Osteoblast (primary cell): ENCODE measurements around the gene TRIM33. TPM values are rescaled to one million over a fixed set of nuclear protein-coding genes. Genes with fewer than 3 reads are reported as not detected.

Experiments
- DNase-seq: peaks from one replicate; pipeline ENCODE4 v3.0.0; 2011; ENCODE audit warnings: low spot score, mixed read lengths; ENCODE audit not compliant: insufficient read length; ENCODE audit errors: missing footprints
- H2AFZ ChIP-seq: 2 replicates; pipeline ENCODE4 v1.6.0; 2011; ENCODE audit warnings: mild to moderate bottlenecking, low read length
- H3K27ac ChIP-seq: 2 replicates; pipeline ENCODE4 v1.5.1; 2011; ENCODE audit warnings: mild to moderate bottlenecking, low read depth, low read length, moderate library complexity
- H3K27me3 ChIP-seq: 2 replicates; pipeline ENCODE4 v1.6.0; 2012; ENCODE audit warnings: mild to moderate bottlenecking, control low read depth, inconsistent platforms, low read length, moderate library complexity; ENCODE audit not compliant: insufficient read depth
- H3K36me3 ChIP-seq: 2 replicates; pipeline ENCODE4 v1.5.1; 2011; ENCODE audit warnings: mild to moderate bottlenecking, low read length, control low read depth, moderate library complexity; ENCODE audit not compliant: insufficient read depth
- H3K4me1 ChIP-seq: 2 replicates; pipeline ENCODE4 v1.5.1; 2011; ENCODE audit warnings: mild to moderate bottlenecking, low read length, control low read depth, moderate library complexity; ENCODE audit not compliant: insufficient read depth
- H3K4me2 ChIP-seq: 2 replicates; pipeline ENCODE4 v1.6.0; 2011; ENCODE audit warnings: mild to moderate bottlenecking, low read length; ENCODE audit not compliant: insufficient read depth
- H3K4me3 ChIP-seq: fragments of 200-600 bp; sonication (generic); 3 replicates; pipeline ENCODE4 v1.5.1; 2012; ENCODE audit warnings: mild to moderate bottlenecking, low read length, inconsistent platforms; ENCODE audit not compliant: insufficient read depth
- H3K79me2 ChIP-seq: 2 replicates; pipeline ENCODE4 v1.6.0; 2012; ENCODE audit warnings: mild to moderate bottlenecking, low read length, control low read depth, inconsistent platforms; ENCODE audit not compliant: insufficient read depth
- H3K9me3 ChIP-seq: 2 replicates; pipeline ENCODE4 v1.5.1; 2011; ENCODE audit warnings: low read depth, low read length, control low read depth
- H4K20me1 ChIP-seq: 2 replicates; pipeline ENCODE4 v1.6.0; 2012; ENCODE audit warnings: mild to moderate bottlenecking, low read length, control low read depth; ENCODE audit not compliant: insufficient read depth
- CTCF ChIP-seq: IDR thresholded peaks from 2 replicates; pipeline ENCODE4 v1.5.1; 2011; ENCODE audit warnings: mild to moderate bottlenecking, low read depth, low read length, moderate library complexity; ENCODE audit errors: extremely low read depth
- total RNA-seq: library from RNA; depleted of rRNA; stranded (reverse); fragments of >200 nt; gene quantifications from 2 replicates; pipeline ENCODE4 v1.2.3, GENCODE V29; 2012

TRIM33 gene
- 43.1 and 48.6 TPM in 2 replicates for total RNA-seq

- H3K27me3 ChIP-seq = peaks cover 6% of the 10 kb centered on the region
- H3K9me3 ChIP-seq = no peaks in the 10 kb centered on the region
- peak within 1 kb of the TSS; percentile 95 for H2AFZ ChIP-seq
- no peaks in the 10 kb centered on the region for H3K36me3 ChIP-seq
- no peak for TF ChIP-seq CTCF
- H3K4me3 ChIP-seq = peak within 1 kb of the TSS; percentile 98
- H4K20me1 ChIP-seq = peaks cover 43% of the 10 kb centered on the region
- H3K27ac ChIP-seq = peak within 1 kb of the TSS; percentile 81
- peak; percentile 99 for DNase-seq
- H3K79me2 ChIP-seq = peaks cover 46% of the 10 kb centered on the region
- H3K4me2 ChIP-seq = peak within 1 kb of the TSS; percentile 98
- peaks cover 19% of the 10 kb centered on the region for H3K4me1 ChIP-seq
Measured at GRCh38 chr1:114511032-114511785, at the start of gene TRIM33. Gene TRIM33, minus strand, starts transcription at chr1:114511203. Its CDS starts 127 bp downstream, at chr1:114511076.

GRCh38 chr1:114559356-114559755, 48.4 kb upstream of the TRIM33 start:
- H3K27me3 ChIP-seq = no peaks in the 10 kb centered on the region
- no peak overlapping the region for H3K4me3 ChIP-seq
- no peaks in the 10 kb centered on the region for H3K4me1 ChIP-seq
- H2AFZ ChIP-seq = no peak overlapping the region
- H3K4me2 ChIP-seq = no peak overlapping the region
- H3K36me3 ChIP-seq = no peaks in the 10 kb centered on the region
- no peak for TF ChIP-seq CTCF
- no peaks in the 10 kb centered on the region for H3K9me3 ChIP-seq
- no peaks in the 10 kb centered on the region for H3K79me2 ChIP-seq
- no peak overlapping the region for H3K27ac ChIP-seq
- no peak for DNase-seq
- no peaks in the 10 kb centered on the region for H4K20me1 ChIP-seq

GRCh38 chr1:114558544-114558943, 47.5 kb upstream of the TRIM33 start:
- peak; percentile 43 for TF ChIP-seq CTCF
- no peak overlapping the region for H3K27ac ChIP-seq
- H3K9me3 ChIP-seq = no peaks in the 10 kb centered on the region
- no peaks in the 10 kb centered on the region for H3K27me3 ChIP-seq
- no peak overlapping the region for H2AFZ ChIP-seq
- H3K4me3 ChIP-seq = no peak overlapping the region
- H3K79me2 ChIP-seq = no peaks in the 10 kb centered on the region
- H4K20me1 ChIP-seq = no peaks in the 10 kb centered on the region
- DNase-seq = no peak
- no peaks in the 10 kb centered on the region for H3K36me3 ChIP-seq
- no peak overlapping the region for H3K4me2 ChIP-seq
- H3K4me1 ChIP-seq = no peaks in the 10 kb centered on the region

- no peaks in the 10 kb centered on the region for H3K79me2 ChIP-seq
- H3K36me3 ChIP-seq = no peaks in the 10 kb centered on the region
- H3K9me3 ChIP-seq = no peaks in the 10 kb centered on the region
- no peak overlapping the region for H3K4me2 ChIP-seq
- DNase-seq = no peak
- no peak overlapping the region for H3K27ac ChIP-seq
- no peak overlapping the region for H3K4me3 ChIP-seq
- H3K4me1 ChIP-seq = no peaks in the 10 kb centered on the region
- H2AFZ ChIP-seq = no peak overlapping the region
- H4K20me1 ChIP-seq = no peaks in the 10 kb centered on the region
- no peak for TF ChIP-seq CTCF
- H3K27me3 ChIP-seq = no peaks in the 10 kb centered on the region
Measured at GRCh38 chr1:114554577-114554976, 43.6 kb upstream of the TRIM33 start.
